NCI-H1417 (cell line): ENCODE results near the gene MMRN2.
"Not testable (repeated sequence)": the region's sequence is repeated elsewhere in the genome, so short reads cannot be mapped to it uniquely, and the experiment has no call there.

Experiments
- DNase-seq, 3 experiments: peaks; one replicate each; lab custom pipeline; 2025; lab: John Stamatoyannopoulos, UW

MMRN2 gene

DNA sequence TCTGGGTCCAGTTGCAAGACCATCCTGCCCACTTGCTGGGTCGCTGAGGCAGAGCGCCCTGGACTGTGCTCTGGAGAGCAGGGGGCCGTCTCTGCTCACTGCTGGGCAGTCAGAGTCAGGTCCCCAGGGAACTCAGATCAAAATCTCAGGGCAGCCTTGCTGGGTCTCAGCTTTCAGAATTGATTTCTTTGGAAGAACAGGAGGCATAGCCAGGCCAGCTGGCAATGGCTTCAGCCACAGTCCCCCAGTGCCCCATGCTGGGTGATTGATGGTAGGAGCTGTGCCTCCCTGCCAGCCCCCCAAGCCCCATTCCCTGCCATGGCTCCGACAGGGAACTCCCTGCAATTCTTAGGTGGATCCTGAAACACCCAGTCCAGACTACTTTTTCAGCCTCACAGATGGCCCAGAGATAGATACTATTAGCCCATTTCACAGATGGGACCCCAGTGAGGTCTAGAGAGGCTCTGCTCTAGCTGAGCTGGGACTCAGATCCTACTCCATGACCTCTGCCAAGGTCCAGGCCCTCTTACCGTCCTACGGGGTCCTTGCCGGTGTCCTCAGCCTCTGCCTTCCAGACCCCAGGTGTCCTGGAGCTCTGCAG is 467 bp downstream of the MMRN2 start:
- DNase-seq, result no peak

- no peak for DNase-seq
Measured at GRCh38 chr10:86956195-86956847, 1.1 kb downstream of the MMRN2 start.

DNA sequence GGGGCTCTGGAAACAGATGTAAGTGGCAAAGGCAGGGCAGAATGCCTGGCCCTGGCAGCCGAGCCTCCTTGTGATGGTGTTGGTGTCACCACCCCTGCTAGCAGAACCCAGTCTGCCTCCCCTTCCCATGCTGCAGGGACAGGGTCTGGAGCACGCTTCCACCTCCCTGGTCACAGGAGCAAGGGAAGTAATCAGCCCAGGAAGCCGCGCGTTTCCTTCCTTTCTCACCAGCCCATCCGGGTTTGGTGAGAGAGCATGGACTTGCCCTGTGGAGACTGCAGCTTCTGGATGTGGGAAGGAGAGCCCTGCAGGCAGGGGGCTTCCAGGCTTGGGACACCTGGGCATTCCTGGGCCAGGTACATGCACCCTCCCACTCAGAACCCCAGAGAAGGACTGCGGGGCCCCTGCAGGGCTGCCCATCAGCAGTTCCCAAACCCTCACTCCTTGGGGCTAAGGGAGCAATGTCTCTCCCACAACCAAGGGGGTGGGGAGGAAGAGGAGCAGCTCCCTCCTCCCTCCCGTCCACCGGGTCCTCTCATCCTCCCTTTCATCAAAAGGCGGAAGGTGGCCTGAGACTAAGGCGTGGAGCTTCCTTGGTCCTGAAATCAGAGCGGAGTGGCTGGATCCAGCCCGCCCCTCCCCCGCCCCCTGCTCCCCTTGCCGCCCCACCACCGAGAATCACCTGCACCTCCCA is 1.8 kb downstream of the MMRN2 start:
- DNase-seq, result no peak

DNA sequence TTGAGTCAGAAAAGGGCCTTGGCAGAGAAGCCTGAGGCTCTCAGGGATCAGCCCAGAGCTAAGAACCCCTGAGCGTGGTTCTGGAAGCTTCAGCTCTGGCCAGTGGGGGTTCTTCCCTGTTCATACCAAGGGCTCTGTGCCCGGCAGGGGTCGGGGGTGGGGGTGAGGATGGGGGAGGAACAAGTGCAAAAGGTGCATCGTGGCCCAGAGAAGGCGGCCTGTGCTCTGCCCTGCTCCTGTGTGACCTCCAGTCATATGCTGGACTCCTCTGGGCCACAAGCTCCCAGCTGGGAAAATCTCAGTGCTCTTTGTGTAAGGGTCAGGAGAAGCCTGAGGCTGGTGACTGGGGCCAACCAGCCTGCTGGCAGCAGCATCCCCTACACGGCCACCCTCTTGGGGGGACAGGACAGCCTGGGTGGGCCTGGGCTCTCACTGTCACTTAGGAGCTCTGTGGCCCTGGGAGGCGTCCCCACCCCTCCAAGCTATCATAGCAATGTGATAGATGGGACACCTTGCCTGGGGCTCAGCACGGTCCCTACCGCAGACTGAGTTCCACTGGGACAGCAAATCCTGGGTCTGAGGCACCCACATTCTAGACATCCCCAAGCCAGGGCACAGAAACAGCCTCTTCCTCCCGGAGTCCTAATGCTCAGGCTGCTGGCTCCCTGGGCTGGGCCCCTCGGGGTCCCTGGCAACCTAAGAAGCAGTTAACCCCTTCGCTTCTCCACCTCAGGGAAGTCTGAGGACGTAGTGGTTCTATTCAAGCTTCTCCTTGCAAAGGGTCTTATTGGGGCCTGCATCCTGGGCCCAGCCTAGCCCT is 2.5 kb downstream of the MMRN2 start:
- DNase-seq, result no peak

- DNase-seq, result no peak
Measured at GRCh38 chr10:86953747-86954680, 3.4 kb downstream of the MMRN2 start.

DNA sequence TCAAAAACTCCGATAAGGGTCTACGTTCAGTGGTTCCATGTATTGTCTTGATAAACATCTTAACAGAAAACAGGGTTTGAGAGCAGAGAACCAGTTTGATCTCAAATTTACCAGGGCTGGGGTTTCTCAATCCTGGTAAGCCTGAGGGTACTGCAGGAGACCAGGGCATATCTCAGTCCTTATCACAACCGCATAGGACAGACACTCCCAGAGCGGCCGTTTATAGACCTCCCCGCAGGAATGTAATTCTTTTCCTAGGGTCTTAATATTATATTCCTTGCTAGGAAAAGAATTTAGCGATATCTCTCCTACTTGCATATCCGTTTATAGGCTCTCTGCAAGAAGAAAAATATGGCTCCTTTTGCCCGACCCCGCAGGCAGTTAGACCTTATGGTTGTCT is 4.7 kb downstream of the MMRN2 start:
- not testable (repeated sequence) for DNase-seq

DNA sequence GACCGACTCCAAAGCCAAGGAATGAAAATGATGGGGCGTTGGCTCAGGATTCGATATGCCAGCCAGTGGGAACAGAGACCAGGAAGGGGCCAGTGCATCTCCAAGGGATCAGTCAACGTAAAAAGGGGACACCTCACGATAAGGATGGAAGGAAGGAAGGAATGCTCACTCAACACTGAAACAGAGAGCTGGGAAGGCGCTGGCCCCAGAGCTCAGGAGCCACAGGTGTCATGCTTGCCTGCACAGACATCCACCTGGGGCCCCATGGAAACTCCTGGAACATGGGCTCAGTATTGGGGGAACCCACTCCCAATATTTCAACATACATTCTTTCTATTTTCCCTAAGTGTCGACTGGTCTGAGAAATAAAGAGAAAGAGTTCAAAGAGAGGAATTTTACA is 5.3 kb downstream of the MMRN2 start:
- DNase-seq, result no peak

GRCh38 chr10:86951184-86951761 is 6.1 kb downstream of the MMRN2 start:
- no peak for DNase-seq

DNA sequence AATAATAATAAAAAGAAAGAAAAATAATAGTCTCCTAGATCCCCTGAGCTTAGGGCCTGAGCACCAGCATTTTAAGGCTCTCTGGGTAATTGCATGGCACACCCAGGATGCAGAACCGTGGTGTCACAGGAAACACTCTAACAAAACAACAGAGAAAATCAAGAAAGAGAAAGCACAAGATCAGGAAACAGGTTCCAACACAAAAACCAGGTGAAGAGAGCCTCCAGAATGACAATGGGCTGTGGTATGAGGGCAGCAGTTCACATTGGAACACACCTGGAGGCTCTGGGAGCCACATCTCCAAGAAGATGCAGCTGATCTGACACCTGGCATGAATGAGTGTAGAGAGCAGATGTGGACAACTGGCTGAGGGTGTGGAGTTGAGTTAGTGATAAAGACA is 7.1 kb downstream of the MMRN2 start:
- no peak for DNase-seq

GRCh38 chr10:86947806-86948205 is 9.6 kb downstream of the MMRN2 start:
- not testable (repeated sequence) for DNase-seq

DNA sequence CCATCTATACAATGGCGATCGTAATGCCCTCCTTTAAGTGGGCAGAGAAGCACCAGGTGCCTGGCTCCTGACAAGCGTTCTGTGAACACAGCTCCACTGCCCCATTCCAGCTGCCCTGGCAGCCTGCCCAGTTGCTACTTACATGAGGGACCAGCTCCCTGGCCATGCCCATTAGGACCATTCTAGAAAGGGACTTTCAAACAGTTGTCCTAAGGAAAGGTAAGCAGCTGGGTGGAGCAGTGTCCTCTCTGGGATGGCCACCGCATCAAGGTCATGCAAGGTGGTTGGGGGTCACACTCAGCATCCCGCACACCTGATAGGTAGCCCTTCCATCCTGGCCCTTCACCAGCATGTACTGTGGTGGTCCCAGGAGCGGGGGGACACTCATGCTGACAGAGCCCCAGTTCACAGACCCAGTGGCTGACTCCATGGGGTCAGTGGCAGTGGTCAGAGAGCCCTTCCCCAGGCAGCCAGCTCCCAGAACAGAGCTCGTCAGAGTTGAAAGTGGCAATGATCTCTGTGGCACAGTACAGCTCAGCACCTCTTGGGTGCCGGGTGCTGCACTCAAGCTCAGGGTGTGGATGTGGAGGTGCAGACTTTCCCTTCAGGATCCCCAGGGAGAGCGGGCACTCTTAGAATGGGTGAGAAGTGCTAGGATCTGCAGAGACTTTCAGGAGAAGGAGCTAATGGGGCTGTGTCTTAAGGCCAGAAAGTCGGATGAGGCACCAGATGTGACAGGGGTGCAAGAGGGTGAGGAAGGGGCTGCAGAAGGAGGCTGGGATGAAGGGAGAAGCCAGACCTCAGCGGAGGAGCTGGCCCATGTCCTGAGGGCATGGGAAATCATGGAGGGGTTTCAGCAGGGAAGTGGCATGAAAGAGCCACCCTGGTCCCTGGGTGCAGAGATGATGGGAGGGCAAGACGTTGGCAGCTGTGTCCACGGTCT is 10.9 kb downstream of the MMRN2 start:
- peak; percentile 2 to 51 (median 6) for DNase-seq

DNA sequence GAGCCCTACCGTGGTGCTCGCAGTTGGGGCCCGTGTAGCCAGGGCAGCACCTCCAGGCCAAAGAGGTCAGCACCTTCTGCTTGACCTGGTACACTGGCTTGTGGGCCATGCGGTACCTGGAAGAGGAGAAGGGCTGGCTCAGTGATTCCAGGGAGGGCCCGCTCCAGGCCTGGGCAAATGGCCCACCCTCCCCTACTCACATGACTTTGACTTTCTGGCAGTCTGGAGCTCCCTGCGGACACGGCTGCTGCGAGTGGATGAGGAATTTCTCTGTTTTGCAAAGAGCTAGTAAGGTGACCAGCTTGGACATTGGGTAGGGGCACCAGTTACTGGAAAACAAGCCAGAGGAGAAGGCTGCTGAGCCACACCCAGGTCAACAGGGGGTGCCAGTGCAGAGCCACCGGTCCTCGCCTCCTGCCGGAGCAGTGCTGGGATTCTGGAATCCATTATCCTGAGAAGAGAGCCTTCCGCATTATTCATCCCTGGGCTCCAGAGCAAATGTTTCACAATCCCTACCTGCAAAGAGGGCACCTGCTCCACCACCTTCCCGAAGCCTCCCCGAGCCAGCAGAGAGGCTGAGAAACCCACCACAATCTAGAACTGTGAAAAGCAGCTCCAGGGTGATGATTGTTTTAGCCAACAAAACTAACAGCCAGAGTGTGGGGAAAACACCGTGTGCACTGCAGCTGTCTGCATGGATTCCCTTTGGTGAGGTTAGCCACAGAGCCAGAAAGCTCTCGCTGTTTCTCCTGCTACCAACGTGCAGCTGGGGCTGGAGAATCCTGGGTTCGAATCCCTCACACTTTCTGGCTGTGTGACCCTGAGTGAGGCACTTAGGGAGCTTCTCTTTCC is 11.8 kb downstream of the MMRN2 start:
- no peak for DNase-seq

GRCh38 chr10:86944907-86945306 is 12.5 kb downstream of the MMRN2 start:
- no peak for DNase-seq

DNA sequence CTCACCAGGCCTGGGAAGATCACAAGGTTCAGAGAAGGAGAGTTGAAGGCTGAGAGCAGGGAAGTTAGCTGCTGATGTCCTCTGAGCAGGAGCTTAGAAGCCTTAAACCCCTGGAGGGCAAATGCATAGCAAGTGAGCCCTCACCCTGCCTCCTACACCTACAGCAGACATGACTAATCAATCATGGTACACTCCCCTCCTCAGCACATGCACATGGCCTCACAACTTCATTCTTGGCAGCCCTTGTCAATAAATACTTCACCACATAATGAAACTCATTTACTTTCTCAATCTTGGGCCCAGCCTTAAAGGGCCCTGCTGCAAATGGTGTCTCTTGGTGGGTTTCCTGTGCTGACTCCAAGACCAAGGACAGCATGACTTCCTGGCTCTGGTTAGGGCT is 12.9 kb downstream of the MMRN2 start:
- no peak for DNase-seq

- no peak for DNase-seq
Measured at GRCh38 chr10:86944031-86944419, 13.4 kb downstream of the MMRN2 start.

GRCh38 chr10:86943316-86944030 is 13.9 kb downstream of the MMRN2 start:
- no peak for DNase-seq

DNA sequence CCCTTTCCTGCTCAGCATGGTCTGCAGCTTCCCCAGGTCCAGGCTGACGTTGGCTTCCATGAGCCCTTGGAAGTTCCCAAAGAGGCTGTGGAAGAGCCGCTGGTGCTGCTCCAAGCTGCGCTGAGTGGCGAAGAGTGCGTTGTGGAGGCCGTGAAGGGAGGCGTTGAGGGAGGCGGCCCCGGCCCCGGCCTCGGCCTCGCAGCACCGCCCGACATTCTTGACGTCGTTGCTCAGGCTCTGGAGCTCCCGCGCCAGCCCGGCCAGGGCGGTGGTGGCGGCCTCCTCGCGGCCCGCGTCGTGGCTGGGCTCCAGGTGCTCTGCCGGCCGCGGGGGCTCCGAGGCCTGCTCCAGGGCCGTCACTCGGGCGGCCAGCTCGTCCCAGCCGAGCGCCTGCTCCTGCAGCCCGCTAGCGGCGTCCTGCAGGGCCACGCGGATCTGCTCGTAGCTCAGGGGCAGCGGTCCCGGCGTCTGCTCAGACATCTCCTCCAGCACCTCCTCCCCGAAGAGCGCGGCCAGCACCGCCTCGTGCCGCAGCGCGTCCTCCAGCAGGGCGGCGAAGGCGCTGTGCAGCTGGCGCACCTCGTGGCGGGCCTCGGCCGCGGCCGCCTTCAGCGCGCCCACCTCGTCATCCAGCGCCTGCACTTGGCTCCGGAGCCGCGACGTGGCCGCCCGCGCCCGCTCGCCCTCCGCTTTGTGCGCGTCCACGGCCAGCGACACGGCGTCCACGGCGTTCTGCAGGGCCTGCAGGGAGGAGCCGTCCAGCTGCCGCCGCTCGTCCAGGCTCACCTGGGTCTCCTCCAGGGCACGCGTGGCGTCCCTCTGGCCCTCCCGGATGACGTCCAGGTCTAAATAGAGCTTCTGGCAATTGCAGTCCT is 14.7 kb downstream of the MMRN2 start:
- DNase-seq, result no peak
